HepG2 (cell line): ENCODE measurements around the gene PFDN5. TPM values are rescaled to one million over a fixed set of nuclear protein-coding genes. Genes with fewer than 3 reads are reported as not detected.
A peak's percentile ranks its signal among the peaks of the same experiment; 100 is the strongest.

ENCODE experiments used
- ATF3 ChIP-seq: sonication (generic); formaldehyde crosslinking; IDR thresholded peaks from 2 replicates; pipeline ENCODE4 v1.4.0; 2020; ENCODE audit warnings: missing genetic modification reagents
- ATF5 ChIP-seq: sonication (generic); formaldehyde crosslinking; IDR thresholded peaks from 2 replicates; pipeline ENCODE4 v1.4.0; 2020; ENCODE audit warnings: mild to moderate bottlenecking, low read depth, missing genetic modification reagents
- BRCA1 ChIP-seq: sonication (generic); formaldehyde crosslinking; IDR thresholded peaks from 2 replicates; pipeline ENCODE4 v1.4.0; 2020; ENCODE audit warnings: missing genetic modification reagents
- E2F1 ChIP-seq: sonication (generic); formaldehyde crosslinking; IDR thresholded peaks from 2 replicates; pipeline ENCODE4 v1.5.0; 2020; ENCODE audit warnings: missing genetic modification reagents
- GTF3A ChIP-seq: sonication (generic); formaldehyde crosslinking; conservative IDR thresholded peaks from 2 replicates; pipeline ENCODE4 v1.4.0; 2020; ENCODE audit warnings: mild to moderate bottlenecking, missing genetic modification reagents
- HES4 ChIP-seq: sonication (generic); formaldehyde crosslinking; IDR thresholded peaks from 2 replicates; pipeline ENCODE4 v1.9.0; 2021; ENCODE audit warnings: mild to moderate bottlenecking, missing genetic modification reagents, borderline replicate concordance
- HNRNPH1 ChIP-seq: fragments of 200-400 bp; formaldehyde crosslinking; optimal IDR thresholded peaks from 2 replicates; pipeline ENCODE3; 2017; ENCODE audit warnings: mild to moderate bottlenecking, low read depth, low read length
- MLX ChIP-seq: IDR thresholded peaks from 2 replicates; pipeline ENCODE4 v1.6.1; 2016
- MTERF4 ChIP-seq: sonication (generic); formaldehyde crosslinking; IDR thresholded peaks from 2 replicates; pipeline ENCODE4 v1.8.0; 2023; ENCODE audit warnings: mild to moderate bottlenecking, missing genetic modification reagents
- NCOR1 ChIP-seq: fragments of 200-600 bp; sonication (generic); IDR thresholded peaks from 2 replicates; pipeline ENCODE4 v1.7.0; 2017; ENCODE audit warnings: antibody characterized with exemption, low read length, borderline replicate concordance
- PCBP1 ChIP-seq: fragments of 200-400 bp; formaldehyde crosslinking; IDR thresholded peaks from 2 replicates; pipeline ENCODE4 v1.6.1; 2017; ENCODE audit warnings: mild to moderate bottlenecking, low read depth, low read length, borderline replicate concordance
- PTBP1 ChIP-seq: fragments of 200-400 bp; formaldehyde crosslinking; IDR thresholded peaks from 2 replicates; pipeline ENCODE4 v1.6.1; 2018; ENCODE audit warnings: low read length, low read depth; ENCODE audit not compliant: poor library complexity, severe bottlenecking
- RNF219 ChIP-seq: sonication (generic); formaldehyde crosslinking; IDR thresholded peaks from 2 replicates; pipeline ENCODE4 v1.5.0; 2020; ENCODE audit warnings: mild to moderate bottlenecking, missing genetic modification reagents
- SETDB1 ChIP-seq: sonication (generic); formaldehyde crosslinking; IDR thresholded peaks from 2 replicates; pipeline ENCODE4 v1.5.1; 2020; ENCODE audit warnings: missing genetic modification reagents, mild to moderate bottlenecking, borderline replicate concordance
- SMAD3 ChIP-seq: sonication (generic); formaldehyde crosslinking; IDR thresholded peaks from 2 replicates; pipeline ENCODE4 v1.4.0; 2020; ENCODE audit warnings: missing genetic modification reagents
- ZFP36L2 ChIP-seq: sonication (generic); formaldehyde crosslinking; IDR thresholded peaks from 2 replicates; pipeline ENCODE4 v1.4.0; 2020; ENCODE audit warnings: missing genetic modification reagents
- ZFP91 ChIP-seq: sonication (generic); formaldehyde crosslinking; IDR thresholded peaks from 2 replicates; pipeline ENCODE4 v1.9.0; 2022; ENCODE audit warnings: missing genetic modification reagents, mild to moderate bottlenecking, borderline replicate concordance
- ZNF264 ChIP-seq: sonication (generic); formaldehyde crosslinking; IDR thresholded peaks from 2 replicates; pipeline ENCODE4 v1.4.0; 2020; ENCODE audit warnings: missing genetic modification reagents
- ZNF709 ChIP-seq: sonication (generic); formaldehyde crosslinking; IDR thresholded peaks from 2 replicates; pipeline ENCODE4 v1.5.0; 2020; ENCODE audit warnings: mild to moderate bottlenecking, missing genetic modification reagents
- ZNF781 ChIP-seq: sonication (generic); formaldehyde crosslinking; IDR thresholded peaks from 2 replicates; pipeline ENCODE4 v1.5.1; 2020; ENCODE audit warnings: borderline replicate concordance, mild to moderate bottlenecking, missing genetic modification reagents; ENCODE audit errors: not compliant biosample characterization
- ZNF883 ChIP-seq: sonication (generic); formaldehyde crosslinking; IDR thresholded peaks from 2 replicates; pipeline ENCODE4 v1.5.1; 2020; ENCODE audit warnings: mild to moderate bottlenecking, missing genetic modification reagents; ENCODE audit errors: not compliant biosample characterization
- polyA plus RNA-seq, 8 experiments: library from polyadenylated mRNA; depleted of rRNA in 3 of 8; stranded (reverse) in 7 of 8; unstranded in 1 of 8; fragments of >200 nt; fragmentation: Illumina TruSeq in 4 of 8; extraction: Trizol in 4 of 8; gene quantifications; 2 replicates each; pipeline versions ENCODE4 v1.2.1 to v1.2.3, GENCODE V29; 2011 to 2016; ENCODE audit warnings: low read depth in 4 of 8, missing spikeins in 1 of 8, mixed read lengths in 1 of 8; ENCODE audit not compliant: insufficient read depth in 1 of 8
- total RNA-seq, 5 experiments: library from RNA; depleted of rRNA; stranded (reverse); fragments of >200 nt; fragmentation: Illumina TruSeq; extraction: Trizol; gene quantifications; 2 replicates each; pipeline ENCODE4 v1.2.3, GENCODE V29; 2016; ENCODE audit warnings: low read depth in 1 of 5

PFDN5 gene
- total and polyA plus RNA-seq, 2 of the 13 experiments (the other 11 are each of a cell fraction or from before 2014, with no cell fraction given), result 449 to 462 TPM

GRCh38 chr12:53324779-53325510, 29.6 kb downstream of the PFDN5 start (continued):
- TF ChIP-seq MLX (CRISPR knock-in tag) (no peak), PTBP1 (no peak), HES4 (CRISPR knock-in tag) (peak; percentile 55; the same call in 1 of the 2 replicates), GTF3A (no peak), ZNF709 (CRISPR knock-in tag) (peak; percentile 81; the same call in 1 of the 2 replicates), SETDB1 (no peak), MTERF4 (CRISPR knock-in tag) (no peak), ATF5 (CRISPR knock-in tag) (no peak), NCOR1 (peak; percentile 18; the same call in 1 of the 2 replicates), ZFP36L2 (CRISPR knock-in tag) (no peak), SMAD3 (CRISPR knock-in tag) (peak; percentile 86), ZNF781 (CRISPR knock-in tag) (peak; percentile 33), RNF219 (CRISPR knock-in tag) (no peak), ATF3 (CRISPR knock-in tag) (0 out of 2 replicates have a peak, but pooled peaks have one; percentile 15), ZNF883 (CRISPR knock-in tag) (peak; percentile 81), ZFP91 (CRISPR knock-in tag) (peak; percentile 98), ZNF264 (CRISPR knock-in tag) (no peak), PCBP1 (0 out of 2 replicates have a peak, but pooled peaks have one; percentile 21), BRCA1 (CRISPR knock-in tag) (no peak), HNRNPH1 (no peak), E2F1 (CRISPR knock-in tag) (peak; percentile 95)
